Gastrocnemius medialis (tissue), 4 donors: ENCODE results near the gene LRRC49. TPM values are rescaled to one million over a fixed set of nuclear protein-coding genes. Genes with fewer than 3 reads are reported as not detected.
"Not testable (repeated sequence)": the region's sequence is repeated elsewhere in the genome, so short reads cannot be mapped to it uniquely, and the experiment has no call there.

Experiments
- ATAC-seq, 2 donors: fragments of 150-250 bp; one replicate each; pipeline ENCODE4 v1.9.1; 2016
- DNase-seq, 2 donors: peaks; one replicate each; pipeline ENCODE4 v3.0.0-alpha.2; 2019
- H3K27ac ChIP-seq, 4 donors: fragments of 200-600 bp; sonication (generic); 1 replicate in 1 of 4; 2 replicates in 3 of 4; pipeline ENCODE4 v1.5.1; 2016 to 2018; ENCODE audit warnings: mild to moderate bottlenecking in 2 of 4, moderate library complexity in 1 of 4
- H3K27me3 ChIP-seq, 3 donors: fragments of 200-600 bp; sonication (generic) in 2 of 3; 1 replicate in 1 of 3; 2 replicates in 2 of 3; pipeline versions ENCODE4 v1.5.1 to v1.6.0; 2016 to 2019; ENCODE audit warnings: mild to moderate bottlenecking in 1 of 3, moderate library complexity in 1 of 3
- H3K36me3 ChIP-seq, 2 donors: fragments of 200-600 bp; sonication (generic) in 1 of 2; one replicate each; pipeline ENCODE4 v1.5.1; 2017 to 2018
- H3K4me1 ChIP-seq, 2 donors: fragments of 200-600 bp; sonication (generic) in 1 of 2; one replicate each; pipeline ENCODE4 v1.5.1; 2016 to 2017; ENCODE audit warnings: mild to moderate bottlenecking in 2 of 2
- H3K4me3 ChIP-seq, 4 donors: fragments of 200-600 bp; sonication (generic) in 3 of 4; 1 replicate in 1 of 4; 2 replicates in 3 of 4; pipeline ENCODE4 v1.5.1; 2016 to 2019; ENCODE audit warnings: mild to moderate bottlenecking in 2 of 4
- H3K9me3 ChIP-seq, 3 donors: fragments of 200-600 bp; sonication (generic) in 2 of 3; 1 replicate in 1 of 3; 2 replicates in 2 of 3; pipeline ENCODE4 v1.5.1; 2016 to 2019
- CTCF ChIP-seq, 5 experiments: fragments of 450-650 bp in 3 of 5; fragments of 200-600 bp in 2 of 5; sonication (generic) in 2 of 5; IDR thresholded peaks in 4 of 5; conservative IDR thresholded peaks in 1 of 5; 1 replicate in 4 of 5; 2 replicates in 1 of 5; pipeline ENCODE4 v1.5.1; 2016 to 2019; ENCODE audit warnings: antibody characterized with exemption in 5 of 5, mild to moderate bottlenecking in 3 of 5, moderate library complexity in 3 of 5
- POLR2A ChIP-seq, 2 donors: fragments of 450-650 bp; IDR thresholded peaks; one replicate each; pipeline ENCODE4 v1.6.1; 2017; ENCODE audit warnings: antibody characterized with exemption in 2 of 2, mild to moderate bottlenecking in 2 of 2, moderate library complexity in 2 of 2
- in situ Hi-C, 4 donors: fragments of 200-750 bp; cut with MboI; loops; one replicate each; pipeline versions ENCODE4 v1.15.0 to v1.8.0; 2017; ENCODE audit warnings: low sequenced_read_pairs in 4 of 4
- intact Hi-C: fragments of 100-400 bp; cut with DNase I; formaldehyde crosslinking; loops from one replicate; pipeline ENCODE4 v1.15.1; 2023; ENCODE audit warnings: low total_unique reads
- total RNA-seq, 4 donors: library from RNA; depleted of rRNA; stranded (reverse); fragments of >200 nt; gene quantifications; one replicate each; pipeline versions ENCODE4 v1.1.0 to v1.2.3, GENCODE V29; 2016

The LRRC49 gene
- total RNA-seq, 4 donors from 2014 or later: 0.51 to 5.0 (median 2.8) TPM

GRCh38 chr15:70935631-70936030, 43.0 kb downstream of the LRRC49 start:
- intact Hi-C loops (no loop called here), in situ Hi-C loops (no loop called here)
- H3K27me3 ChIP-seq: no peaks in the 10 kb centered on the region
- TF ChIP-seq POLR2A (IDR thresholded peaks at IDR 0.05) (no peak), CTCF (IDR thresholded peaks at IDR 0.05 in 4 of 5, conservative IDR thresholded peaks at IDR 0.05 in 1 of 5) (no peak)
- no peak overlapping the region for H3K4me3 ChIP-seq
- H3K9me3 ChIP-seq: no peaks in the 10 kb centered on the region
- H3K4me1 ChIP-seq: no peaks in the 10 kb centered on the region
- H3K27ac ChIP-seq: no peak overlapping the region
- no peaks in the 10 kb centered on the region for H3K36me3 ChIP-seq
- ATAC-seq (no peak), DNase-seq (no peak)

DNA sequence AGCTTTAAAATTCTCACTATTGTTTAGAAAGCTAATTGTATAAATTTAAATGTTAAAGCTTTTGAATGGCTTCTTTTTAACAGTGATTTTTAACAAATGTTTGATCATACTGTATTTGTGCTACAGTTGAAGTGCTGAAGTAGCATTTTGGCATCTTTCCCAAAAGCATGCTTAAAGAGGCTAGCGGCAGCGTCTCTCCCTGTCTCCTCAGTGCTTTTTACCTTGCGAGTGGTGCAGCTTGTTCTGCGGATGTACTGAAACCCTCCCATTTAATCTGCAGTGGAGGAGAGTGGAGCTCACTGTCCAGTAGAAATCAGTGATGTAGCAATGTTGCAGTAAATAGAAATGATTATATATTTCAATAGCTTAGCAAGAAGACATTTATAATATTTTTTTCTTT, 43.7 kb downstream of the LRRC49 start:
- in situ Hi-C loops: no loop called here
- no peaks in the 10 kb centered on the region for H3K36me3 ChIP-seq
- no peaks in the 10 kb centered on the region for H3K27me3 ChIP-seq
- DNase-seq (no peak), ATAC-seq (no peak)
- no peaks in the 10 kb centered on the region for H3K4me1 ChIP-seq
- H3K4me3 ChIP-seq: no peak overlapping the region
- H3K9me3 ChIP-seq: no peaks in the 10 kb centered on the region
- TF ChIP-seq POLR2A (IDR thresholded peaks at IDR 0.05) (no peak), CTCF (IDR thresholded peaks at IDR 0.05 in 4 of 5, conservative IDR thresholded peaks at IDR 0.05 in 1 of 5) (no peak)
- no peak overlapping the region for H3K27ac ChIP-seq
- intact Hi-C loops: no loop called here

DNA sequence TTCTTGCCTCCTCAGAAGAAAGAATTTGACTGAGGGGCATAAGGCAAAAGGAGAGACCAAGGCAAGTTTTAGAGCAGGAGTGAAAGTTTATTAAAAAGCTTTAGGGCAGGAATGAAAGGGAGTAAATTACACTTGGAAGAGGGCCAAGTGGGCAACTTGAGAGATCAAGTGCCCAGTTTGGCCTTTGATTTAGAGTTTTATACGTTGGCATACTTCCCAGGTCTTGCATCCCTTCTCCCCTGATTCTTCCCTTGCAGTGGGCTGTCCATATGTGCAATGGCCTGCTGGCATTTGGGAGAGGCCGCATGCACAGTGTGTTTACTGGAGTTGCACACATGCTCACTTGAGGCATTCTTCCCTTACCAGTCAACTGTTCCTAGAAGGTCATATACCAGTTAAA, 50.7 kb downstream of the LRRC49 start:
- ATAC-seq: not testable (repeated sequence)

DNA sequence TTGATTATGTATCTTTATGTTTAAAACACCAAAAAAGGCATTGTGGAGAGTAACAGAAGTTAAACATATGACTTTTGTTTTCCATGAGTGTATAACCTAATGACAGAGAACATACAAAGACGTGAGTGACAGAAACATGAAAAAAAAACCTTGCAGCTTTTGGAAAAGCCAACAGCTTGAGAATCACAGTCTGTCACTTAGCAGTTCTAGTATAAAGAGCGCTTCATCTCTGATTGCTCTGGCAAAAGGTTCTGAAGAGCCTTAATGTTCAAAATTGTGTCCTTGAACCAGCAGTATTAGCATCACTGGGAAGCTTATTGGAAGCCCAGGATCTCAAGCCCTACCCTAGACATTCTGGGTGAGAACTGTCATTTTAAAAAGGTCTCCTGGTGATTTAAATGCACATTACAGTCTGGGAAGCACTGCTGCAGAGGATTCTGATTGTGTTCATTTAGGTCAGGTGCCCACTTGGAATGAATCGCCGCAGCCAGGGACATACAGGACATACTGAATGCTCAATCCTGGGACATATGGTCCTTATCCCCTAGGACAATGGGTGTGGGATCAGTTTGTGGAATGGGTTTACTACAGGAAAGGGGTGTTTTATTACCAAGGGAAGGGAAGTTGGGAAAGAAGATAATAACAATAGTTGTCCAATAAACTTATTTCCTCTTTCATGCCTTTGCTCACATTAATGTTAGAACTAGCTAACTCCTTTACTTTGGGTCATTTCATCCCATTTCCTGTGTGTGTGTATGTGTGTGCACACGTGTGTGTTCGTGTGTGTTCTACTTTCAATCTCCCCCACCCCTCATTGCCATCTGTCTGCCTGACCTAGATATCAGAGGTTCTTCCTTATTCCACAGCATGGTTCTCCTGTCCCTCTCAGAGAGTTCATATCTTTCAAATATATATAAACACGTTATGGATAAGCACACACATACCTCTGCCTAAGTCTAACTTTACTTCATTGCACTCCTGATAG, 55.0 kb downstream of the LRRC49 start:
- no peaks in the 10 kb centered on the region for H3K27me3 ChIP-seq
- H3K27ac ChIP-seq: no peak overlapping the region
- ATAC-seq: no peak
- in situ Hi-C loops: no loop called here
- intact Hi-C loops: no loop called here
- peaks cover 0 to 6% of the 10 kb centered on the region in 2 donors for H3K4me1 ChIP-seq
- no peak overlapping the region for H3K4me3 ChIP-seq
- no peak for DNase-seq
- no peaks in the 10 kb centered on the region for H3K36me3 ChIP-seq
- H3K9me3 ChIP-seq: peaks cover 0 to 11% (median 0%) of the 10 kb centered on the region in 3 donors
- no peak for TF ChIP-seq CTCF (IDR thresholded peaks at IDR 0.05 in 4 of 5, conservative IDR thresholded peaks at IDR 0.05 in 1 of 5)
- TF ChIP-seq POLR2A (IDR thresholded peaks at IDR 0.05): no peak

More for the DNA sequence above, 50.7 kb downstream of the LRRC49 start:
- H3K27ac ChIP-seq, H3K27me3 ChIP-seq, H3K4me3 ChIP-seq, H3K4me1 ChIP-seq, intact Hi-C loops, H3K36me3 ChIP-seq, DNase-seq, H3K9me3 ChIP-seq, in situ Hi-C loops: not testable (repeated sequence)

DNA sequence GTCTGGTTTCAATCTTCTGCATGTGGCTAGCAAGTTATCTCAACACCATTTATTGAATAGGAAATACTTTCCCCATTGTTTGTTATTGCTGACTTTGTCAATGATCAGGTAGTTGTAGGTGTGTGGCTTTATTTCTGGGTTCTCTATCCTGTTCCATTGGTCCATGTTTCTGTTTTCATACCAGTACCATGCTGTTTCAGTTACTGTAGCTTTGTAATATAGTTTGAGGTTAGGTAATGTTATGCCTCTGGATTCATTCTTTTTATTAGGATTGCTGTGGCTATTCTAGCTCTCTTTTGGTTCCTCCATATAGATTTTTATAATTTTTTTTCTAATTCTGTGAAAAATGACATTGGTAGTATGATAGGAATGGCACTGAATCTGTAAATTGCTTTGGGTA, 58.3 kb downstream of the LRRC49 start:
- Histone ChIP-seq H3K27me3 (no peaks in the 10 kb centered on the region), H3K9me3 (peaks cover 0 to 11% (median 0%) of the 10 kb centered on the region in 3 donors), H3K36me3 (no peaks in the 10 kb centered on the region), H3K4me3 (no peak overlapping the region), H3K27ac (no peak overlapping the region), H3K4me1 (no peaks in the 10 kb centered on the region)
- ATAC-seq (no peak), DNase-seq (no peak)
- in situ Hi-C loops: no loop called here
- intact Hi-C loops: no loop called here
- TF ChIP-seq POLR2A (IDR thresholded peaks at IDR 0.05): no peak
- TF ChIP-seq CTCF (IDR thresholded peaks at IDR 0.05 in 4 of 5, conservative IDR thresholded peaks at IDR 0.05 in 1 of 5): no peak
